ENCODE results near the gene KIF5B. TPM values are rescaled to one million over a fixed set of nuclear protein-coding genes. Genes with fewer than 3 reads are reported as not detected.

KIF5B gene
- total and polyA plus RNA-seq, 2 of the 4 experiments (the other 2 are of a cell fraction): 33.5 to 68.5 TPM

DNA sequence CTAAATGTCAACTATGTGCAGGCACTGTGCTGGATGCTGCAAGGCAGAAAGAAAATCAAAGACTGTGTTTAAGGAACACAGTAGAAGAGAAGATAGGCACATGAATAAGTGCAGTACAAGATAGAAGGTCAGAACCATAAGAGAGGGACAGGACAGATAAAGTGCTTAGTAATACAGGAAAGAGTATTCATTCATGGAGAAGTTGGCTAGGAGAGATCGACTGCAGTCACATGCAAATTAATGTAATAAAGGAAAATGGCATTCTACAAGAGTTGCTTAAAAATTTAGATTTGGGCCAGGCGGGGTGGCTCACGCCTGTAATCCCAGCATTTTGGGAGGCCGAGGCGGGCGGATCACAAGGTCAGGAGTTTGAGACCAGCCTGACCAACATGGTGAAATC is 24.8 kb downstream of the KIF5B start:
- BruUV-seq (replicated peaks): no TSS peak
- Histone ChIP-seq H2BK120ac (ENCODE audit: low read depth, low read length) (no peak overlapping the region), H3K14ac (replicated peaks; ENCODE audit: low read depth, low read length) (no peak overlapping the region), H4K5ac (ENCODE audit: low read depth, low read length) (no peak overlapping the region), H3K27me3 (ENCODE audit: control insufficient read depth, insufficient read depth, low read length) (no peaks in the 10 kb centered on the region), H3K4me3 (ENCODE audit: insufficient read depth, low read depth, low read length) (no peak overlapping the region), H3K9ac (ENCODE audit: low read depth, low read length) (no peak overlapping the region), H2BK15ac (ENCODE audit: low read depth, low read length) (no peak overlapping the region), H2AK9ac (replicated peaks; ENCODE audit: low read depth, low read length, poor library complexity) (no peak overlapping the region), H2BK5ac (ENCODE audit: low read depth, low read length, poor library complexity, severe bottlenecking) (no peak overlapping the region), H3K18ac (ENCODE audit: low read depth, low read length) (no peak overlapping the region), H3K79me1 (ENCODE audit: low read depth in 1 of 2, low read length in 2 of 2) (peaks cover 8 to 36% of the 10 kb centered on the region in 2 experiments; a peak in 3 of 4 replicates), H2BK20ac (ENCODE audit: low read depth, low read length) (no peak overlapping the region), H3K9me3 (ENCODE audit: control insufficient read depth, insufficient read depth, low read length) (no peaks in the 10 kb centered on the region), H4K91ac (ENCODE audit: insufficient read depth, low read depth, low read length) (no peak overlapping the region), H3K56ac (ENCODE audit: extremely low read depth, insufficient read depth, low read length) (no peak overlapping the region), H3K27ac (ENCODE audit: insufficient read depth, low read length) (no peak overlapping the region), H3K4me1 (ENCODE audit: control insufficient read depth, insufficient read depth, low read length) (no peaks in the 10 kb centered on the region), H3K9me1 (ENCODE audit: insufficient read depth, low read length) (no peaks in the 10 kb centered on the region), H3K4me2 (ENCODE audit: low read depth, low read length) (no peak overlapping the region), H3K23ac (ENCODE audit: low read depth, low read length) (no peak overlapping the region), H3K4ac (ENCODE audit: low read depth, low read length) (no peak overlapping the region), H4K8ac (ENCODE audit: low read depth in 2 of 2, low read length in 2 of 2) (no peak overlapping the region), H3K36me3 (ENCODE audit: control insufficient read depth, insufficient read depth, low read length) (peaks cover 48% of the 10 kb centered on the region), H4K20me1 (ENCODE audit: insufficient read depth, low read length) (peaks cover 12% of the 10 kb centered on the region; the same call in 1 of the 2 replicates), H2AK5ac (ENCODE audit: low read depth, low read length) (no peak overlapping the region), H2AFZ (replicated peaks; ENCODE audit: low read length, poor library complexity) (no peak overlapping the region)
- DNase-seq (no peak), ATAC-seq (ENCODE audit: low read depth) (no peak)
- in situ Hi-C loops (cut with MboI; ENCODE audit: low sequenced_read_pairs): no loop called here
- dilution Hi-C loops (cut with HindIII; ENCODE audit: low sequenced_read_pairs, unreplicated experiment): no loop called here
- CTCF ChIA-PET: no interaction called here
- POLR2A ChIA-PET (ENCODE audit: unreplicated experiment): no interaction called here
- WGBS, 2 experiments (ENCODE audit: extremely low coverage in 2 of 2, insufficient read length in 1 of 2): 100% methylated on average over 1 of the region's 6 CpGs; no CpG with 5 or more reads in 1 of the 2 experiments
- TF ChIP-seq POLR2A (IDR thresholded peaks at IDR 0.05; ENCODE audit: low read depth, low read length) (no peak), MAZ (IDR thresholded peaks at IDR 0.05; ENCODE audit: borderline replicate concordance, low read depth, low read length) (no peak), SMC3 (IDR thresholded peaks at IDR 0.05; ENCODE audit: low read depth, low read length) (no peak), RAD21 (IDR thresholded peaks at IDR 0.05; ENCODE audit: low read length) (no peak), MXI1 (IDR thresholded peaks at IDR 0.05; ENCODE audit: borderline replicate concordance, low read depth, low read length) (no peak)
- intact Hi-C loops (cut with micrococcal nuclease): no loop called here
